Skin epidermis (tissue), 12 donors: ENCODE results near the gene PARP3.

Experiments used
- H3K27ac ChIP-seq, 21 experiments: fragments of 200-600 bp; sonication (generic) in 11 of 21; one replicate each; pipeline ENCODE4 v1.5.0; 2020; ENCODE audit warnings: mild to moderate bottlenecking in 3 of 21, inconsistent platforms in 2 of 21, moderate library complexity in 2 of 21
- H3K4me3 ChIP-seq, 7 experiments: fragments of 200-600 bp; sonication (generic) in 2 of 7; one replicate each; pipeline ENCODE4 v1.5.0; 2020; ENCODE audit warnings: inconsistent platforms in 2 of 7, mild to moderate bottlenecking in 2 of 7, moderate library complexity in 1 of 7

The PARP3 gene

DNA sequence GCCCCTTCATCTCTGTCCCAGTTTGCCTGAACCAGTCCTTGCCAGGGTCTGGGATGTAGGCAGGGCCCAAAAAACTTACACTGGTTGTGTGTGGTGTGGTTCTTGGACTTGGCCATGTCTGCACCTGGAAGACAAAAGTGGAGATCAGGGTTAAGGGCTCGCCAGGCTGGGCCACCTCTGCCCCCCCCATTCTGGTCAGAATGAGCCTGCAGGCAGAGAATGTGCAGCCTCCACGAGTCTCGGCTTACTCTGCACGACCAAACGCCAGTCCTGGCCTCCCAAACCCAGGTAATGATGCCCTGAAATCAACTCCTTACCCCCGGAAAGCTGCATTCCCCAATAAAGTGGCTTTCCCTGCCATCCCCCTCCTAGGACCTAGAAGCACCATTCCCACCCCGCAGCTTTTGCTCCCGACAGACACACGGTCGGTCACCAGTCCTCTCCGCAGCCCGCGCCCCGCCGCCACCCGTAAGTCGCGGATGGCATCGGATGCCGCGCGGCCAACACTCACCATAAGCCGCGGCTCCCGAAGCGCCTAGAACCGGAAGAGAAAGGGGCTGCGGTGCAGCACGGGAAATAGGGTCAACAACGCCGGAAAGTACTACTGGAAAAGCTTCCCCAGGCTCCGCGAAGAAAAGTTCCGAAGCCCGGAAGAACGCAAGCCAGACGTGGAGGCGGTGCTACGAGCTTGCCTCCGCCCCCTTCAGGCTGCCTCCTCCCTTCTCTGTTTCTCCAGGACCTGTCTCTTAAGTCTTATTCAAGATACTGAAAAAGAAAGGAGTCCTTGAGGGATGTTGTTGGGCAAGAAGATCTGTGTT is 53.4 kb downstream of the PARP3 start, which contains the start of gene RPL29:
Gene RPL29, minus strand, starts transcription at position 550 of the 818 bp plus-strand sequence. Its CDS starts 434 bp downstream, at position 116.
- H3K27ac ChIP-seq, result peak within 1 kb of the TSS; percentile 59 to 99 (median 91)
- H3K4me3 ChIP-seq, result peak within 1 kb of the TSS; percentile 60 to 89 (median 81)

- Histone ChIP-seq H3K27ac (no peak overlapping the region), H3K4me3 (no peak overlapping the region)
Observed at GRCh38 chr3:51997172-51997571, 55.0 kb downstream of the PARP3 start.

DNA sequence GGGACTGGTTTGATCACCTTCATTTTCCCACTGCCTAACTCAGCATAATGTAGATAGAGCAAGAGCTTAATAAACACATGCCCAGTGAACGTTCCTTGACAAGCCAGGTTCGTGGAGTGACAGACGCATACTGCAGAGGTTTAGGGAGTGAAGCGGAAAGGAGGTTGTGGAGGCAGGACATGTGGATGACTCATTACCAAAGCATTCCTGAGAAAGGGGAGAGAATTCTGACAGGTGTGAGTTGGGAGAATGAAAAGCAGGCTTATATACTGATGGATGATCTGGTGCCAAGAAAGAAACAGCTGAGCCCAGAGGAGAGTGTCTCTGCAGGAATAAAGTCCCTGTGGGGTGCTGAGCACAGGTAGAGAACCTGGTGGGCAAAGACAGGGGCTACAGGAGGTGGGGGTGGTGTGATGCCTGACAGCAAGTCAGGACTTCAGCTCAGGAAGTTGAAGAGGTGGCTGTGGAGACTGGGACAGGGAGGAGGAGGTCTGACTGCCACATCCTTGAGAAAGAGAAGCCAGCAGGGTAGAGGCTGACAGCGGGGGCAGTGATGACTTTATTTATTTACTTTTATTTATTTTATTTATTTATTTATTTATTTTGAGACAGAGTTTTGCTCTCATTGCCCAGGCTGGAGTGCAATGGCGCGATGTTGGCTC is 55.9 kb downstream of the PARP3 start:
- Histone ChIP-seq H3K27ac (no peak overlapping the region), H3K4me3 (no peak overlapping the region)
